Measurements from ENCODE around the gene ZNF615.
"Not testable (repeated sequence)": the region's sequence is repeated elsewhere in the genome, so short reads cannot be mapped to it uniquely, and the experiment has no call there.

ZNF615 gene

DNA sequence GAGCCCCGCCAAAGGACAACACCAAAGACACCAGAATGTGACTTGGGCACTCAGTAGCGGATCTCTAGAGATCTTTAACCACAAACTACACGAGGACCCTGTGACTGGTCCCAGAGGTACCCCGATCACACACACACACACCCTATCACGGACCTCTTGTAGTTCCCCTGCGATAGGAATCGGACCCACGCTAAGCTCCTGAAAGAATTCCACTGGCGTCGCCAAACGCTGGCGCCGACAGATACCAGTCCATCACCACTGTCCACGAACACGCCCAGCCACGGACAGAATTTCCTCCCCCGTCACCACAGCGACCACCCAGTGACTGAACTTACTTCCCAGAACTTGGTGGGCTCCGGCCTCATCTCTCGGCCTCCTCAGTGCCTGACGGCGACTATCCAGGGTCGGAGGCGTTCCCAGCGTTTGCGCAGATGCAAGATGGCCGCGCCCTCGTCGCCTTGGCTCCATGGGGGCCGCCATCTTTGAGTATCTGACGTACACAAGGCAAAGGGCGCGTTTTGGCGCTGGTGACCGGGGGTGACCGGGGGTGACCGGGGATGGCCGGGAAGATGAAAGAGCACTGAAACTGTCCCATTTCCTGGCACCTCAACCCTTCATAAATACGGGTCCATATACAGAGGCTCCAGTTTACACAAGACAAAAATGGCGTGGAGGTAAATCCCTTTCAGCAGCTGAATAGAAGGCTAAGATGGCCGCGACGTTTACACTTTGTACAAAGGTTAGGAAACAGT, at the start of gene ZNF615:
Gene ZNF615 (minus strand): TSS at position 406 of the 752 bp plus-strand sequence. CDS start 4,500 bp downstream, outside the sequence.
- DNase-seq, result peak; percentile 88

DNA sequence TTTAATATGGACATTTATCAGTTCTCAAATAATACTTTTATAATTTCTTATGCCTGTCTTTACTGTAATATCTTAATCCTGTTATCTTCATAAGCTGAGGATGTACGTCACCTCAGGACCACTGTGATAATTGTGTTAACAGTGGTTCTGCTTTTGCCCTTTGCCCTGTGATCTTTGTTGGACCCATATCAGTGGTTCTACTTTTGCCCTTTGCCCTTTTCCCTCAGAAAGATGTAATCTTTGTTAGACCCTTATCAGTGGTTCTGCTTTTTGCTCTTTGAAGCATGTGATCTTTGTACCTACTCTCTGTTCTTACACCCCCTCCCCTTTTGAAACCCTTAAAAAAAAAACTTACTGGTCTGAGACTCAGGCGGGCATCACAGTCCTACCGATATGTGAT, 48.5 kb upstream of the ZNF615 start:
- DNase-seq, result not testable (repeated sequence)

DNA sequence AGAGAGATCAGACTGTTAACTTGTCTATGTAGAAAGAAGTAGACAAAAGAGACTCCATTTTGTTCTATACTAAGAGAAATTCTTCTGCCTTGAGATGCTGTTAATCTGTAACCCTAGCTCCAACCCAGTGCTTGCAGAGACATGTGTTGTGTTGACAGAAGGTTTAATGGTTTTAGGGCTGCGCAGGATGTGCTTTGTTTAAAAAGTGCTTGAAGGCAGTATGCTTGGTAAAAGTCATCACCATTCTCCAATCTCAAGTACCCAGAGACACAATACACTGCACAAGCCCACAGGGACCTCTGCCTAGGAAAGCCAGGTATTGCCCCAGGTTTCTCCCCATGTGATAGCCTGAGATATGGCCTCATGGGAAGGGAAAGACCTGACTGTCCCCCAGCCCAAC, 43.7 kb upstream of the ZNF615 start:
- DNase-seq, result not testable (repeated sequence)

DNA sequence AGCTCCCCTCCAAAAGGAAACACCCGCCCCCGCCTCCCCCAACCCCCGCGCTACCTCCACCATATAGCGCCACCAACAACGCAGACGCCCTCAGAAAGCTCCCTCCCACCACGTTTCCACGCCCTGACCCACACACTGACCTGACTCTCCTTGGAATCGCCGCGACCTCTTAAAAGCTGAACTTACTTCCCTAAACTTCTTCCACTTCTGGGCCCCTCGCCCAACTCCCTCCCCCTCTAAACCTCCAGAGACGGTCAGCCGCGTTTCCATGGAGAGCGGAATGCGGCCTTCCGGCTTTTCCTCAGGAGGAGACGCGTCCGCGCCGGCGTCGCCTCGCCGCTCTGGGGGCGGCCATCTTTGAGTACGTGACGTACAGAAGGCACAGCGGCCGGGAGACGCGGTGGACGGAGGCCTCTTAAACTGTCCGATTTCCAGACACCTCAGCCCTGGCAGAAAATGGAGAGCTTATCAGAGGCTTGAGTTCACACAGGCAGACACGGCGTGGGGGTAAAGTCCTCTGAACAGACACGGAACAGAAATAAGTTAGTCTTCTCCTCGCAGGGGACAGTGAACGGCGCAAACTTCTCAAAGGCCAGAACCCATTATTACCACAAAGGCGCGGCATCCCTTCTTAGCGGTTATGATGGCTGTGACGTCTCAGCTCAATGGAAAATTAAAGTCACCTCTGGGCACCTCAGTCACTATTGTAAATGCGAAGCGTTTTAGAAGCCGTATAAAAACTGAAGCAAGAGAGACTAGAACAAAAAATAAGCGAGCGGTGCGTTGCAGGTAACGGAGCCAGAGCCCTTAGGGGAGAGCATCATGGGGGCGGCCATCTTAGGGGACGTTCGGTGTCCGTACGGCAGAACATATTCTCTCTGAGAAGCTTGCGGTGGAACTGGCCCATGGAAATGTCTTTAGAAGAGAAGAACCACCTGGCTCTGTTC, 40.8 kb upstream of the ZNF615 start, which contains the start of gene ZNF432:
Gene ZNF432 (minus strand): TSS at position 284 of the 947 bp plus-strand sequence. CDS start 1,970 bp downstream, outside the sequence.
- DNase-seq, result peak; percentile 82

DNA sequence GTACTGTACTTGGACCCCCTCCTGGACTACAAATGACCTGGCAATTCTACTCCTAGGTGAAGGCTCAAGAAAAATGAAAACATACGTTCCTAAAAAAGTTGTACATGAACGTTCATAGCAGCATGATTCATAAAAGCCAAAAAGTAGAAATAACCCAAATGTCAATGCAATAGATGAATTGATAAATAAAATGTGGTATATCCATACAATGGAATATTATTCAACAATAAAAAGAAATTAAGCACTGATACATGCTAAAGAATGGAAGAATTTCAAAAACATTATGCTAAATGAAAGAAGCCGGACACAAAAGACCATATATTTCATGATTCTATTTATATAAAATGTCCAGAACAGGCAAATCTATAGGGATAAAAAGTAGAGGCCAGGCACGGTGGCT, 31.2 kb upstream of the ZNF615 start:
- DNase-seq, result no peak

DNA sequence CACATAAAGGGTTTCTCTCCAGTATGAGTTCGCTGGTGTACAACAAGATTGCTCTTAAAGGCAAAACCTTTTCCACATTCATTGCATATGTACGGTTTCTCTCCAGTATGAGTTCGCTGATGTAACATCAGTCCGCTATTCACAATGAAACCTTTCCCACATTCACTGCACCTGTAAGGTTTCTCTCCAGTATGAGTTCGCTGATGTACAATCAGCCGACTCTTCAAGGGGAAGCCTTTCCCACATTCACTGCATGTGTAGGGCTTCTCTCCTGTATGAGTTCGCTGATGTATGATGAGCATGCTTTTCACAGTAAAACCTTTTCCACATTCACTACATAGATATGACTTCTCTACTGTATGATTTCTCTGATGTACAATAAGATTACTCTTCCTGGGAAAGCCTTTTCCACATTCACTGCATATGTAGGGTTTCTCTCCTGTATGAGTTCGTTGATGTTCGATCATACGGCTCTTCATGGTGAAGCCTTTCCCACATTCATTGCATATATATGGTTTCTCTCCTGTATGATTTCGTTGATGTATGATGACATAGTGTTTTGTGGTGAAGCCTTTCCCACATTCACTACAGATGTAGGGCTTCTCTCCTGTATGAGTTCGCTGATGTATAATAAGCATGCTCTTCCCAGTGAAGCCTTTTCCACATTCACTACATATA, 26.2 kb upstream of the ZNF615 start:
- no peak for DNase-seq

DNA sequence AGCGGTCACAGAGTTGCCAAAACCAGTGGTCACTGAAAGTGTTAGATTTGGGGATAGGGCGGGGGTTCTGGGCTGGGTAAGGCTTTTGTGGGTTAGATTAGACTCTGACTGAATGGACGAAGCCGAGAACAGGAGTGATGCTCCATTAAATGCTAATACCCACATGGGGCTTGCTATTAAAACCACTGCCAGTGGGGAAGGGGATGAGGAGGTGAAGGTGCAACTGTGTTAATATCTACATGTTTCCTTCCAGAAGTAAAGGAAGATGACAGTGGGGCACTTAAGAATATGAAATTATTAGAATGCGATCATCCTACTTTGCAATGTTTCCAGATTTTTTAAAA, 20.7 kb upstream of the ZNF615 start:
- DNase-seq, result no peak

DNA sequence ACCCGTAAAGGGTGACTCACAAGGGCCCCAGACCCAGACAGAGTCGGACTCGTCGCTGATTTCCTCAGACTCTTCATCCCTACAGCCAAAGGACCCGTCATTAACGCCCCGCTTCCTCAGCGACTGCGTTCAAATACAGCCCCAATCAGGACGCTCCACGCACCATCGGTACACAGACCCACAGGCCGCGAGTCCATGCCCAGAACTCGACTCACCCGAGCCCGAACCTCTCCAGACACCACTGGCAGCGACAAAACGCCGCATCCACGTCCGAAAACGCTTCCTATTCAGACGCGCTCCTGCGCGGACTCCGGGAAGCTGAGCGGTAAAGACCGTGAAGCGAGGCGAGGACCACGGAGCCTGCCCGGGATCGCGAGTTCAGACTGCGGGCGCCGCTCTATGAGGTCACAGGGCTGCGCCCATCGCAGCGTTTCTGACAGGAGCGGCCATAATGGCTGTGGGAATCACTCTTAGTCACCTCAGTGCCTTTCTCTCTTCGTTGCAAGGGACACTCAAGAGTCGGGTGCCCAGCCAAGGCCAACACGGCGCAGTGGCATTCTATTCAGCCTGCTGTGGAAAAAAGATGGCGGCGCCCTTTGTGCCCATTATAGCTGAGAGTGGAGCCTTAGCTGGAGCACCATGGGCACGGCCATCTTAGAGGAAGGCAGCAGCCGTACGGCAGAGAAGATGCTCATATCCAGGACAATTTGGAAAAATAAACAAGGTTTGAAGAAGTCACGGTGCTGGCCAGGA, 20.2 kb upstream of the ZNF615 start, which contains the start of gene ZNF614:
Gene ZNF614 (minus strand): TSS at position 353 of the 753 bp plus-strand sequence. CDS start 2,634 bp downstream, outside the sequence.
- DNase-seq, result peak; percentile 86

DNA sequence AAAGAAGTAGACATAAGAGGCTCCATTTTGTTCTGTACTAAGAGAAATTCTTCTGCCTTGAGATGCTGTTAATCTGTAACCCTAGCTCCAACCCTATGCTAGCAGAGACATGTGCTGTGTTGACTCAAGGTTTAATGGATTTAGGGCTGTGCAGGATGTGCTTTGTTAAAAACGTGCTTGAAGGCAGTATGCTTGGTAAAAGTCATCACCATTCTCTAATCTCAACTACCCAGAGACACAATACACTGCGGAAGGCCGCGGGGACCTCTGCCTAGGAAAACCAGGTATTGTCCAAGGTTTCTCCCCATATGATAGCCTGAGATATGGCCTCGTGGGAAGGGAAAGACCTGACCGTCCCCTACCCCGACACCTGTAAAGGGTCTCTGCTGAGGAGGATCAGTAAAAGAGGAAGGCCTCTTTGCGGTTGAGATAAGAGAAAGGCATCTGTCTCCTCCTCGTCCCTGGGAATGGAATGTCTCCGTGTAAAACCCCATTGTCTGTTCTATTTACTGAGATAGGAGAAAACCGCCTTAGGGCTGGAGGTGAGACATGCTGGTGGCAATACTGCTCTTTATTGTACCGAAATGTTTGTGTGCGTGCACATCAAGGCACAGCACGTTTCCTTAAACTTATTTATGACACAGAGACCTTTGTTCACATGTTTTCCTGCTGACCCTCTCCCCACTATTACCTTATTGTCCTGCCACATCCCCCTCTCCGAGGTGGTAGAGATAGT, 18.4 kb upstream of the ZNF615 start:
- not testable (repeated sequence) for DNase-seq

DNA sequence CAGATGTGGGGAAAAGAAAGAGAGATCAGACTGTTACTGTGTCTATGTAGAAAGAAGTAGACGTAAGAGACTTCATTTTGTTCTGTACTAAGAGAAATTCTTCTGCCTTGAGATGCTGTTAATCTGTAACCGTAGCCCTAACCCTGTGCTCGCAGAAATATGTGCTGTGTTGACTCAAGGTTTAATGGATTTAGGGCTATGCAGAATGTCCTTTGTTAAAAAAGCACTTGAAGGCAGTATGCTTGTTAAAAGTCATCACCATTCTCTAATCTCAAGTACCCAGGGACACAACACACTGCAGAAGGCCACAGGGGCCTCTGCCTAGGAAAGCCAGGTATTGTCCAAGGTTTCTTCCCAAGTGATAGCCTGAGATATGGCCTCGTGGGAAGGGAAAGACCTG, 16.5 kb upstream of the ZNF615 start:
- not testable (repeated sequence) for DNase-seq

DNA sequence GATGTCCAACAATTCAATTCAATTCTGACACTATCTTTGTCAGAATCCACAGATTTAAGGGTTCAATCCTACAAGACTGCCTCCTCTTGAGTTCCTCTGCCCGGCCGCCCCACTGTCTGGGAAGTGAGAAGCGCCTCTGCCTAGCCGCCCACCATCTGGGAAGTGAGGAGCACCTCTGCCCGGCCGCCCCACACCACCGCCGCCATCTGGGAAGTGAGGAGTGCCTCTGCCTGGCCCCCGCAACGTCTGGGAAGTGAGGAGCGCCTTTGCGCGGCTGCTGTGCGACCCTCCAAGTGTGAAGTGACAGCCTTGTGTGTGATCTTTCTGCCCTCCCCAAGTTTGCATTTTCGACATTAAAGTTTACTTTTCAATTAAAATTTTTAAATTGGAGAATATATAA, 14.2 kb upstream of the ZNF615 start:
- no peak for DNase-seq

DNA sequence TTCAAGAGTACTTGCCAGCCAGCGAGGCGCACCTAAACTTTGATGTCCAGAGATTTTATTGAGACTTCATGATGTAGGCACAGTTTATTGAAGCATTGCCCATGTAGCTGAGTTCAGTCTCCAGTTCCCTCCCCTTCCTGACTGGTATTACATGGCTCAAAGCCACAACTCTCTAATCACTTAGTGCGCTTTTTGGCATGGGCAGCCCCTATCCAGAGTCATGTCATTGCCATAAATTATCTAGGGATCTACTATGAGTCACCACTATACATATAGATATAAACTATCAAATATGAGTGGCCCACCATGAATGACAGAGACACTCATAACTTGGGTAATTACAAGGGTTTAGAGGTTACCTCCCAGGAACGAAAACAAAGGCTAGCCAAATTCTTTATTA, 12.5 kb upstream of the ZNF615 start:
- DNase-seq, result no peak

DNA sequence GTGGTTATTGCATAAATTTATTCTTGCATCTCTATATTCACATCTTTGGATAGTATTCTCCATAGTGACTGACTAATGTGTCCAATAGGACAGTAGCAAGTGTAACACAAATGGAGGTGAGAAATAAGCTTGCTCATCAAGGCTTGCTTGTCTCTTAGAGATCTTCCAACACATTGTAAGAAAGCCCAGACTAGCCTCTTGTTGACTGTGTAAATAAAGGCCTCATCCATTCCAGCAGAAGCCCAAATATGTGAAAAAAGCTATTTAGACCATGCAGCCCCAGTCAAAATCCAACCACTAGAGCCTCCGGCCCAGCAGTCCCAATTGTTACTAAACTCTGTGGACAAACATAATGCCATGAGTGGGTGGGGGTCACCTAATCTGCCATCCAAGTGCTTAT, 2.7 kb upstream of the ZNF615 start:
- DNase-seq, result no peak

DNA sequence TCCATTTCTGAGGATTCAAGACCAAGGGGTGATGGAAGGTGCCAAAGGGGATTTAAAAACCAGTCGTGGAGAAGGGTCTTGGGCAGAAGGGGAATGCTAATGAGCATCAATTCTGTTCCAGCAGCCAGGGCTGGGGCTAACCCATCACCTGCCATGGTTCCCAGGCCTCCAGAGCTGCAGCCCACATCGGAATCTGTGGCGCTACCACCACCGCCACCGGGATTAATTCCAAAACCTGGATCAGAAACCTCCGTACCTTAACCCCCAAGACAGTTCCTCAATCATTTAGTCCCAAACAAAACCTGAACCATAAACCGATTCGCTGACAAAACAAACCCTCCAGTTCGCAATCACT, 583 bp downstream of the ZNF615 start:
- DNase-seq, result no peak

DNA sequence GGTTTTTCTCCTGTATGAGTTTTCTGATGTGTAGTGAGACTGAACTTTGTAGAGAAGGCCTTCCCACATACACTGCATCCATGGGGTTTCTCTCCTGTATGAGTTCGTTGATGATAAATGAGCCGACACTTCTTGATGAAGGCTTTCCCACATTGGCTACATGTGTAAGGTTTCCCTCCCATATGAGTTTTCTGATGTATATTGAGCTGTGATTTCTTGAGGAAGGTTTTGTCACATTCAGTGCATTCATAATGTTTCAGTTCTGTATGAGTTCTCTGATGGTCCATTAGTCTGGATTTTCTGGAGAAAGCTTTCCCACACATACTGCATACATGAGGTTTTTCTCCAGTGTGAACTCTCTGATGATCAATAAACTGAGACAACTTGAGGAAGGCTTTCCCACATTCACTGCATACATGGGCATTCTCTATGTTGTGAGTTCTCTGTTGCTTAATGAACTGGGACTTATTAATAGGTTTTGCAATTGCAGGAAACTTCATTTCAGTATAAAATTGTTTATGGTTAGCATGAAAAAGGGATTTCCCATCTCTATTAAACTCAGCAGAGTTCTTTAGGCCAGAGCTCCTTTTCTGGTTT, 13.9 kb downstream of the ZNF615 start:
- DNase-seq, result no peak

DNA sequence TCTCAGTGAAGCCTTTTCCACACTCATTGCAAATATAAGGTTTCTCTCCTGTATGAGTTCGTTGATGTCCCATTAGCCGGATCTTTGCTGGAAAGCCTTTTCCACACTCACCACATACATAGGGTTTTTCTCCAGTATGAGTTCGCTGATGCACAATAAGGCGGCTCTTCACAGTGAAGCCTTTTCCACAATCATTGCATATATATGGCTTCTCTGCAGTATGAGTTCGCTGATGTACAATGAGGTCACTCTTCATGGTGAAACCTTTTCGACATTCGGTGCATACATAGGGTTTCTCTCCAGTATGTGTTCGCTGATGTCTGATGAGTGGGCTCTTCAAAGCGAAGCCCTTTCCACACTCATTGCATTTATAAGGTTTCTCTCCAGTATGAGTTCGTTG, 14.6 kb downstream of the ZNF615 start:
- DNase-seq, result no peak

DNA sequence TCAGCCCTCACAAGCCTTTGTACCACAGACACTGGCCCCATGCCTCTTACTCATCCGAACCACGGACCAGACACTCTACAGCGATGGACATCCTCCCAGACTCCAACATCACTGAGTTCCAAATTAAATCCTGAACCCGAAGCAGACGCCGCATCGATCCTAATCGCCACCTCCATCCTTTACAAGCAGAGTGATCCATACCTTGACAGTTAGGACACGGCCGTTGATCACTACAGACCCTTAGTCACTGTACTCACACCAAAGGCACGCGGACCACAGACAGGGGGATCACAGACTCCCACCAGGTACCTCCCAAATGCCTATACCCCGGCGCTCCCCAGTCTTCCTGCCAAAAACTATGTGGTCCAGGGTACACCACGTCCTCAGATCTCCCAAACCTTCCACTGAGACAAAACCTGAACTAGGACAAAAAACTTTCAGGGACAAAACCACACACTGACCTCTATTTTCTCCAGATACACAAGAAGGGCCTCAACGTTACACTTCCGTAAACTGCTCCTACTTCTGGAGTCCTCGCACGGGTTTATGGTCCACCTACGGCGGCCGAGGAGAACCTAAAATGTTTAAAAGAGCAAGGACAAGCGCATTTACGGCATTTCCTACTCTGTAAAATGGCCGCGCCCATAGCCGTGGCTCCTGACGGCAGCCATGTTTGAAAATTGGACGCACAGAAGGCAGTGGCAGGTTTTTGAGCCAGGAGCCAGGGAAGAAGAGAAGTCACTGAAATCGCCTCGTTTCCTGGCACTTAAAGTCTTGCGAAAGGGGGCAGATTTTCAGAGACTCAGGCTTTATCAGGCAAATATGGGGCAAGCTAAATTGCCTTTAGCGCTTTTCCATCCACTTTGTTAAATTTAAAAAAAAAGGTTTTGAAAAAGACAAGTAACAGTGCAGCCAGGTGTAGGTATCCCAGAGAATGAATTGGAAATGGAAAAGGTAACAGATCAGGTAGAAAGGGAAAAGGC, 21.4 kb downstream of the ZNF615 start, which contains the start of gene ZNF350:
Gene ZNF350 (minus strand): TSS at position 532 of the 983 bp plus-strand sequence. CDS start 12,480 bp downstream, outside the sequence.
- DNase-seq, result peak; percentile 89

DNA sequence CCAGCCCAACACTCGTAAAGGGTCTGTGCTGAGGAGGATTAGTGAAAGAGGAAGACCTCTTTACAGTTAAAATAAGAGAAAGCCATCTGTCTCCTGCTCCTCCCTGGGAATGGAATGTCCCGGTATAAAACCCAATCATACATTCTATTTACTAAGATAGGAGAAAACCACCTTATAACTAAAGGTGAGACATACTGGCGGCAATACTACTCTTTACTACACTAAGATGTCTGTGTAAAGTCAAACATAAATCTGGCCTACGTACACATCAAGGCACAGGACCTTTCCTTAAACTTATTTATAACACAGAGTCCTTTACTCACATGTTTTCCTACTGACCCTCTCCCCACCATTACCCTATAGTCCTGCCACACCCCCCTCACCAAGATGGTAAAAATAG, 24.6 kb downstream of the ZNF615 start:
- no peak for DNase-seq

DNA sequence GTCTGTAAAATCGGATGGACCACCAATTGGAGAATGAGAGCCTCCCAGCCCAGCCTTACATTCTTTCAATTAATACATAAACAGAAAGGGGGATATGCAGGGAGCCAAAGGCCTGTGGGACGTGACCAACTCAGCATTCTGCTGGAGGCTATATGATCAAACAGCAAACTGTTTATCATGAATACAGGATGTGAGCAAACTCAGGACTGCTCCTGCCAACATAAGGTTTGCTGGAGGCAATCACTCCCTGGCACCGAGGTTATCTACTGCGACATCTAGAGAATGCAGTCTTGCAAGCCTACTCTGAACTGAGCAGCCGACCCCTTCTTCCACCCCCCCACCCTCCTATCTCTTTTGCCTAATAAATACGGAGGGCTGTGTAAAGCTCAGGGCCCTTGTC, 27.1 kb downstream of the ZNF615 start:
- not testable (repeated sequence) for DNase-seq

Data from activated naive CD4-positive, alpha-beta T cell treated with Interleukin-2 at 50 U/mL for 16 hours (primary cell).